OCI-LY3 (cell line): ENCODE data around the gene ST7.

Experiments used
- CTCF ChIP-seq: fragments of 200-600, 300-600 bp; sonication (generic); IDR thresholded peaks from 2 replicates; pipeline ENCODE4 v1.5.1; 2014; ENCODE audit warnings: antibody characterized with exemption, low read length, low read depth
- EZH2phosphoT487 ChIP-seq: fragments of 200-600 bp; shearing (Covaris generic); IDR thresholded peaks from 2 replicates; pipeline ENCODE4 v1.6.1; 2018; ENCODE audit warnings: antibody characterized with exemption, mixed run types, low read depth

- TF ChIP-seq CTCF (no peak), EZH2phosphoT487 (no peak)
These were observed 276.0 kb downstream of the ST7 start for GRCh38 chr7:117229350-117229749.
